Activated CD4-positive, alpha-beta T cell treated with anti-CD3 and anti-CD28 coated beads, Interleukin-2, Interleukin-6, amounts not matched to agents 100 ng/mL and 50 ng/mL, durations not matched to agents 16 hours and 8 hours (primary cell): ENCODE data around the gene SLC30A5.
"Not testable (repeated sequence)": the region's sequence is repeated elsewhere in the genome, so short reads cannot be mapped to it uniquely, and the experiment has no call there.

Experiments
- DNase-seq: peaks from one replicate; pipeline ENCODE4 v3.0.0-alpha.2; 2020

Gene SLC30A5

GRCh38 chr5:69105996-69106906 lies 12.4 kb downstream of the SLC30A5 start:
- no peak for DNase-seq

GRCh38 chr5:69108367-69108766 lies 14.6 kb downstream of the SLC30A5 start:
- DNase-seq = not testable (repeated sequence)

GRCh38 chr5:69113851-69114250 lies 20.0 kb downstream of the SLC30A5 start:
- no peak for DNase-seq

- no peak for DNase-seq
These were observed 21.7 kb downstream of the SLC30A5 start for GRCh38 chr5:69115526-69115925.

GRCh38 chr5:69129413-69129812 lies 35.6 kb downstream of the SLC30A5 start:
- DNase-seq = no peak

- no peak for DNase-seq
These were observed 36.4 kb downstream of the SLC30A5 start for GRCh38 chr5:69130241-69130640.

- DNase-seq = no peak
These were observed 37.5 kb downstream of the SLC30A5 start for GRCh38 chr5:69131304-69131703.

GRCh38 chr5:69134126-69134525 lies 40.3 kb downstream of the SLC30A5 start:
- no peak for DNase-seq

GRCh38 chr5:69136293-69136692 lies 42.5 kb downstream of the SLC30A5 start:
- no peak for DNase-seq

GRCh38 chr5:69137208-69137607 lies 43.4 kb downstream of the SLC30A5 start:
- not testable (repeated sequence) for DNase-seq

GRCh38 chr5:69137807-69138206 lies 44.0 kb downstream of the SLC30A5 start:
- no peak for DNase-seq

GRCh38 chr5:69138766-69139165 lies 45.0 kb downstream of the SLC30A5 start:
- no peak for DNase-seq

GRCh38 chr5:69140239-69140638 lies 46.4 kb downstream of the SLC30A5 start:
- not testable (repeated sequence) for DNase-seq

- no peak for DNase-seq
These were observed 47.0 kb downstream of the SLC30A5 start for GRCh38 chr5:69140827-69141226.

GRCh38 chr5:69148576-69148975 lies 54.8 kb downstream of the SLC30A5 start:
- not testable (repeated sequence) for DNase-seq

GRCh38 chr5:69148981-69149675 lies 55.3 kb downstream of the SLC30A5 start:
- DNase-seq = no peak

- no peak for DNase-seq
These were observed 55.8 kb downstream of the SLC30A5 start for GRCh38 chr5:69149676-69150010.

- DNase-seq = no peak
These were observed 58.9 kb downstream of the SLC30A5 start for GRCh38 chr5:69152731-69153130.

- no peak for DNase-seq
These were observed 62.6 kb downstream of the SLC30A5 start for GRCh38 chr5:69156456-69156855.

GRCh38 chr5:69158039-69158438 lies 64.2 kb downstream of the SLC30A5 start:
- DNase-seq = no peak

GRCh38 chr5:69160651-69161050 lies 66.8 kb downstream of the SLC30A5 start:
- no peak for DNase-seq

GRCh38 chr5:69166686-69167492 lies 73.1 kb downstream of the SLC30A5 start, which contains the start of gene CCNB1:
Gene CCNB1 (plus strand): TSS chr5:69167150. CDS start chr5:69167263, 113 bp downstream.
- DNase-seq = peak; percentile 99

- peak; percentile 23 for DNase-seq
These were observed 73.7 kb downstream of the SLC30A5 start for GRCh38 chr5:69167493-69167855.
